D721Med (cell line): ENCODE measurements around the gene LTBP4.

Experiments
- DNase-seq: peaks from one replicate; pipeline ENCODE4 v3.0.0; 2011; ENCODE audit warnings: low spot score; ENCODE audit not compliant: insufficient read length
- FAIRE-seq: peaks from 2 replicates; lab custom pipeline; 2011; peaks lifted over from hg19 to GRCh38; lab: Jason Lieb, UNC
- CTCF ChIP-seq: IDR thresholded peaks from 2 replicates; pipeline ENCODE4 v1.5.1; 2012; ENCODE audit warnings: mild to moderate bottlenecking, control low read depth; ENCODE audit not compliant: insufficient read depth; ENCODE audit errors: missing control alignments

Gene LTBP4

GRCh38 chr19:40592170-40592569, 9.0 kb upstream of the LTBP4 start:
- FAIRE-seq, result no peak
- TF ChIP-seq CTCF, result no peak
- no peak for DNase-seq

DNA sequence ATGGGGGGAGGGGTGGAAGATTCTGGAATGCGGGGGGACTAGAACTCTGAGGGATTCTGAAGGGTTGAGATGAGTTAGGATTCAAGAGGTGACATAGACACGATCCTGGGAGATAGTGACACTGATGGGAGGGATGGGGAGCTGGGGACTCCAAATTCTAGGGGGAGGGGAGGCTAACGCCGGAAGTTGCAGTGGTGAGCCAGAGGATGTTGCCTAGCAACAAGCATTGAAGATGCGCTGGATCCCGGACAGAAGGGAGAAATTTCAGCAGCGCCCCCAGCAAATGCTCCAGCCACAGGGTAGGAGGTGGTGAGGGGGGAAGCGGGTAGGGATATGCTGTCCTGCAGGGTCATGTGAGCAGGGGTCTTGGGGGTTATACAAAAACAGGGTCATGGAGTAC, 6.9 kb upstream of the LTBP4 start:
- DNase-seq (no peak), FAIRE-seq (no peak)
- no peak for TF ChIP-seq CTCF

GRCh38 chr19:40594657-40595091, 6.5 kb upstream of the LTBP4 start:
- no peak for TF ChIP-seq CTCF
- FAIRE-seq (no peak), DNase-seq (no peak)

- TF ChIP-seq CTCF, result no peak
- no peak for DNase-seq
- no peak for FAIRE-seq
Observed at GRCh38 chr19:40596608-40597328, 4.4 kb upstream of the LTBP4 start.

GRCh38 chr19:40597329-40597838, 3.8 kb upstream of the LTBP4 start:
- no peak for TF ChIP-seq CTCF
- FAIRE-seq, result no peak

DNA sequence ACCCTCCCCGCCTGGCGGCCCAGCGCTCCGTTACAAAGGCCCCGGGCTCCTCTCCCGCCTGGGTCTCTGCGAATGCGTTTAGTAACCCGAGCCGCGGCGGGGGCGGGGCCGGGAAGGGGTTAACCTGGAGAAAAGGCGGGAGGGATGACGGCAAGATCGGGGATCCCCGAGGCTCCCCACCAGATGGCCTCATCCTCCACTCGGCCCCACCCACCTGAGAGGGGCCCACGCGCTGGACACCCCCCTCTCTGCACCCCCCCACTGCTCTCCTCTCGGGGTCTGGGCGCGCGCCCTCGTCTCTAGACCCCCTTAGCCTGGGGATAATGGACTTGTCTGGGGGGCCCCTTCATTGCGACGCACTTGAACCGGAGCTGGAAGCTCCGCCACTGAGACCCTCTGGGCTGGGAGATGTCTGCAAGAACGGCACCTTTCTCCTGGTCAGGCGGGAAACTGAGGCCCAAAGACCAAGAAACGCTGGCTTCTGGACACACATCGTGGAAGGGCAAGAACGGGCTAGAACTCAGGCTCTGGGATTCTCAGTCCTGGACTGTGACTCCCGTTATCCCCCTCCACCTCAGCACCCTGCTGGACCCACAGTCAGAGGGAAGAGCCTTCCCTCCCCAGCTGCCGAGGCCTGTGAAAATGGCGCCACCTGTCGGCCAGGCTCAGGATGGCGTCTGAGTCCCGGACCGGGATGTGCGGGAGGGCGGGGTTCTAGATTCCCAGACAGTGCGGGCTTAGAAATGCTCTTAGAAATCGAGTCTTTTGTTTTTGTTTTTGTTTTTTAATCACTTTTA, 2.9 kb upstream of the LTBP4 start:
- DNase-seq (peak; percentile 86), FAIRE-seq (no peak)
- peak; percentile 95 for TF ChIP-seq CTCF

More at GRCh38 chr19:40597329-40597838, 3.8 kb upstream of the LTBP4 start:
- no peak for DNase-seq
